GM12864 (cell line): Measurements from ENCODE around the gene PER1.

Experiments
- DNase-seq: peaks from one replicate; pipeline ENCODE4 v3.0.0-alpha.2; 2011; ENCODE audit warnings: low read depth
- H3K4me3 ChIP-seq: 2 replicates; pipeline ENCODE4 v1.5.1; 2011; ENCODE audit warnings: mild to moderate bottlenecking, low read depth, low read length, control low read depth
- TF ChIP-seq, protein P1 (sequence below): IDR thresholded peaks from 2 replicates; pipeline ENCODE4 v1.5.1; 2011; ENCODE audit warnings: low read depth, mild to moderate bottlenecking, moderate library complexity, low read length, control low read depth, inconsistent platforms; ENCODE audit errors: missing control alignments

The PER1 gene

GRCh38 chr17:8138374-8138671 lies 13.9 kb downstream of the PER1 start:
- TF ChIP-seq, protein P1, sequence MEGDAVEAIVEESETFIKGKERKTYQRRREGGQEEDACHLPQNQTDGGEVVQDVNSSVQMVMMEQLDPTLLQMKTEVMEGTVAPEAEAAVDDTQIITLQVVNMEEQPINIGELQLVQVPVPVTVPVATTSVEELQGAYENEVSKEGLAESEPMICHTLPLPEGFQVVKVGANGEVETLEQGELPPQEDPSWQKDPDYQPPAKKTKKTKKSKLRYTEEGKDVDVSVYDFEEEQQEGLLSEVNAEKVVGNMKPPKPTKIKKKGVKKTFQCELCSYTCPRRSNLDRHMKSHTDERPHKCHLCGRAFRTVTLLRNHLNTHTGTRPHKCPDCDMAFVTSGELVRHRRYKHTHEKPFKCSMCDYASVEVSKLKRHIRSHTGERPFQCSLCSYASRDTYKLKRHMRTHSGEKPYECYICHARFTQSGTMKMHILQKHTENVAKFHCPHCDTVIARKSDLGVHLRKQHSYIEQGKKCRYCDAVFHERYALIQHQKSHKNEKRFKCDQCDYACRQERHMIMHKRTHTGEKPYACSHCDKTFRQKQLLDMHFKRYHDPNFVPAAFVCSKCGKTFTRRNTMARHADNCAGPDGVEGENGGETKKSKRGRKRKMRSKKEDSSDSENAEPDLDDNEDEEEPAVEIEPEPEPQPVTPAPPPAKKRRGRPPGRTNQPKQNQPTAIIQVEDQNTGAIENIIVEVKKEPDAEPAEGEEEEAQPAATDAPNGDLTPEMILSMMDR, result no peak
- peak overlapping the region; percentile 55 for H3K4me3 ChIP-seq
- no peak for DNase-seq

GRCh38 chr17:8137645-8138373 lies 14.4 kb downstream of the PER1 start:
- peak overlapping the region; percentile 55 for H3K4me3 ChIP-seq
- TF ChIP-seq, protein P1, result no peak
- DNase-seq, result no peak

GRCh38 chr17:8133941-8134340 lies 18.3 kb downstream of the PER1 start:
- TF ChIP-seq, protein P1, result no peak
- no peak for DNase-seq

DNA sequence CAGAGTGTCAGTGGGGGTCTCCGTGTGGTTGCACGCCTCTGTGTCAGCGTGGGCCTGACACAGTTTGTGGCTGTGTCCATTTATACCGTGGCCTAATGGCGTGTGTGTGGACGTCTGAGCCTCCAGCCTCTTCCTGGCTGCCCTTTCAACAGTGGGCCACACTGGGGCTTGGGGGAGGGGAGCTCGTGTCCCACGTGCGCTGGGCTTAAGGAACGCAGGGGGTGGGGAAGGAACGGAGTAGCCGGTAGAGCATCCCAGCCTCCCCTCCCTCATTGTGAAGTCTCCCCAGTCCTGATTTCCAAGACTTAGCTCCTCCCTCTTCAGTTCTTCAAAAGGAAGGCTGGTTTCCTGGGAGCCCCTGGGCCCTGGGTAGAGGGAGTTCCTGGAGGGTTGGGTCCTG lies 18.8 kb downstream of the PER1 start:
- TF ChIP-seq, protein P1, result no peak
- DNase-seq, result no peak
- H3K4me3 ChIP-seq, result no peak overlapping the region

More at GRCh38 chr17:8133941-8134340, 18.3 kb downstream of the PER1 start:
- H3K4me3 ChIP-seq, result no peak overlapping the region

DNA sequence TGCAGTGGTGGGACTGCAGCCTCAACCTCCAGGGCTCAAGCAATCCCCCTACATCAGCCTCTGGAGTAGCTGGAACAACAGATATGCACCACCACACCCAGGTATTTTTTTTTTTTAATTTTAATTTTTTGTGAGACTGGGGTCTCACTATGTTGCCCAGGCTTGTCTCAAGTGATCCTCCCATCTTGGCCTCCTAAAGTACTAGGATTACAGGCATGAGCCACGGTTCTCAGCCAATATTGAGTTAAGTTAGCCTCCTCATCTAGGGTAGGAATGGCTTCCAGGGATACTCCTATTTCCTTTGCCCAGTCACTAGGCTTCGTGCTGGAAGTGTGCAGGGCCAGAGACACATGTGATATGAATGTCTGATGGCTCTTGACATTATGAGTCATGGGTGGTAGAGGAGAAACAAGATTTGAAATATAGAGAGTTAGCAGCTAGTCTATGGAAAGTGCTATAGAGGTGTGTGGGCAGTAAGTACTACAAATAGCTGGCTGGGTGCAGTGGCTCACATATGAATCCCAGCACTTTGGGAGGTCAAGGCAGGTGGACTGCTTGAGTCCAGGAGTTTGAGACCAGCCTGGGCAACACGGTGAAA lies 20.3 kb downstream of the PER1 start:
- TF ChIP-seq, protein P1, result no peak
- no peak overlapping the region for H3K4me3 ChIP-seq
- DNase-seq, result no peak

- TF ChIP-seq, protein P1, result no peak
- DNase-seq, result no peak
- no peak overlapping the region for H3K4me3 ChIP-seq
These were observed 23.9 kb downstream of the PER1 start for GRCh38 chr17:8128125-8128784.
